DMS153 treated with DMSO at 0.1 percent for 48 hours (cell line): ENCODE measurements around the gene HOXA7.

Source experiments
- DNase-seq: peaks from one replicate; lab custom pipeline; 2025; ENCODE audit not compliant: unreplicated experiment; lab: John Stamatoyannopoulos, UW

HOXA7 gene

GRCh38 chr7:27159266-27160144 is 3.0 kb upstream of the HOXA7 start:
- DNase-seq: no peak

- no peak for DNase-seq
These were observed 2.2 kb upstream of the HOXA7 start for GRCh38 chr7:27158436-27159265.

GRCh38 chr7:27157702-27158431 is 1.4 kb upstream of the HOXA7 start:
- no peak for DNase-seq

- DNase-seq: no peak
These were observed 634 bp upstream of the HOXA7 start for GRCh38 chr7:27156916-27157701.

GRCh38 chr7:27155816-27156507 is 513 bp downstream of the HOXA7 start:
- DNase-seq: no peak

GRCh38 chr7:27154901-27155815 is 1.3 kb downstream of the HOXA7 start:
- peak; percentile 30 for DNase-seq

- no peak for DNase-seq
These were observed 2.1 kb downstream of the HOXA7 start for GRCh38 chr7:27154369-27154768.

GRCh38 chr7:27153526-27153925 is 2.9 kb downstream of the HOXA7 start:
- DNase-seq: no peak

GRCh38 chr7:27152816-27153442 is 3.5 kb downstream of the HOXA7 start:
- DNase-seq: no peak

- no peak for DNase-seq
These were observed 4.3 kb downstream of the HOXA7 start, which contains the start of gene HOXA3 for GRCh38 chr7:27151931-27152815. Gene HOXA3, minus strand, starts transcription at chr7:27152583. Its CDS starts 41,943 bp downstream, at chr7:27110640.

- DNase-seq: no peak
These were observed 5.0 kb downstream of the HOXA7 start for GRCh38 chr7:27151341-27151930.

GRCh38 chr7:27150568-27151340 is 5.7 kb downstream of the HOXA7 start:
- DNase-seq: peak; percentile 88

- no peak for DNase-seq
These were observed 6.5 kb downstream of the HOXA7 start for GRCh38 chr7:27149842-27150567.

GRCh38 chr7:27148756-27149641 is 7.5 kb downstream of the HOXA7 start:
- DNase-seq: no peak
